ENCODE measurements around the gene GGTA1. TPM values are rescaled to one million over a fixed set of nuclear protein-coding genes. Genes with fewer than 3 reads are reported as not detected.
"Not testable (repeated sequence)": the region's sequence is repeated elsewhere in the genome, so short reads cannot be mapped to it uniquely, and the experiment has no call there.

GGTA1 gene
- total RNA-seq, 1 experiment from 2014 or later, result not detected

DNA sequence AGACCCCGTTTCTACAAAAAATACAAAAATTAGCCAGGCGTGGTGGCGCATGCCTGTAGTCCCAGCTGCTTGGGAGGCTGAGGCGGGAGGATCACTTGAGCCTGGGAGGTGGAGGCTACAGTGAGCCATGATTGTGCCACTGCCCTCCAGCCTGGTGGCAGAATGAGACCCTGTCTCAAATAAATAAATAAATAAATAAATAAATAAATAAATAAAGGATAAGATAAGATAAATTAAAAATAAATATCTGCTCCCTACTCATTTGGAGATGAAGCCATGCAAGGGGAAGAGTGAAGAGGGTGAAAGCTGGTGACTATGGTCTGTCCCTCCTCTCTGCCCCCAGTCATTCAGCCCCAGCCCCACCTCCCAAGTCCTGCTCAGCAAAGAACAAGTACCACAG, 41.2 kb downstream of the GGTA1 start:
- DNase-seq (ENCODE audit: low read depth), result not testable (repeated sequence)

DNA sequence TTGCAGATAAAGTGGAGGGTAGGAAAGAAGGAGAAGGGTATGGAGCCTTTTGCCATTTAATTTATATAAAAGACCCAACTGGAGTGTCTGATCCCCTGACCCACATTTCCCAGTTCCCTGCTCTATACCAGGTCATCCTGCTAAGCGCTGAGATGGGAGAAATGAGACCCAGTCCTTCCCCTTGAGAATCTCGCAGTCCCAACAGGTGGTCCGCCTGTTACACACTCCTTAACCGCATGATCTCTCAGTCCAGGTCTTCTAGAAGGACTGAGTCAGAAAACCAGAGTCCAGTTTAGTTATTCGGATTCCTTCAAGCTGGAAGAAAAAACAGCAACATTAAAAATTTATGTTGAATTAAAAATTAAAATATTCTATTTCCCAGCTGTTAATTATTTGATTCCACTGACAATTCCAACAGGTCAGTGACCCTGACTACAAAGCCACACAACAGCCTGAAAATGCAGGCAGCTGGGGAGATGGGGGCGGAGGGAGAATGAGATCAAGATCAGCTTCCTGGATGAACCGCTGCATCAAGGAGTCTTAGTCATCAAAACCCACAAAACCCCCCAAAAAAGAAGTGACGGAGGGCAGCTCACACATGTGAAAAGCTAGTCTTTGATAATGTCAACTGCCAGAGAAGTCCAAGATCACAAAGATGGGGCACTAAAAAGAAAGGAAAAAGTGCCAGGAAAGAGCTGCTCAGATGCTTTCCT, 44.0 kb downstream of the GGTA1 start:
- DNase-seq (ENCODE audit: low read depth), result no peak

DNA sequence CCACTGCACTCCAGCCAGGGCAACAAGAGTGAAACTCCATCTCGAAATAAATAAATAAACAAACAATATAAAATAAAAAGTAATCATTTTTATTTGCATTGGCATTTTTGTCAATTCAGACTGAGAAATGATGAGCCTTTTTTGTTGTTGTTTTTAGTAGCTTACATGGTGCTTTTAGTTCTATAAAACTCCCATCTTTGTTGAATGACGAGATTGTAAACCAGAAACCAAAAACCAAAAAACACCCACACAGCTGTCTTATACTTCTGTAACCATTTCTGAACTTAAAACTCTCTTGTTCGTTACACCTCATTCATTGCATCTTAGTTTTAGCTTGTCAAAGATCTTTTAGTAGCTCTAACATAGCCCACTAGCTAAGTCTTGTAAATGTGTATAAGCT, 44.7 kb downstream of the GGTA1 start:
- DNase-seq (ENCODE audit: low read depth), result no peak

DNA sequence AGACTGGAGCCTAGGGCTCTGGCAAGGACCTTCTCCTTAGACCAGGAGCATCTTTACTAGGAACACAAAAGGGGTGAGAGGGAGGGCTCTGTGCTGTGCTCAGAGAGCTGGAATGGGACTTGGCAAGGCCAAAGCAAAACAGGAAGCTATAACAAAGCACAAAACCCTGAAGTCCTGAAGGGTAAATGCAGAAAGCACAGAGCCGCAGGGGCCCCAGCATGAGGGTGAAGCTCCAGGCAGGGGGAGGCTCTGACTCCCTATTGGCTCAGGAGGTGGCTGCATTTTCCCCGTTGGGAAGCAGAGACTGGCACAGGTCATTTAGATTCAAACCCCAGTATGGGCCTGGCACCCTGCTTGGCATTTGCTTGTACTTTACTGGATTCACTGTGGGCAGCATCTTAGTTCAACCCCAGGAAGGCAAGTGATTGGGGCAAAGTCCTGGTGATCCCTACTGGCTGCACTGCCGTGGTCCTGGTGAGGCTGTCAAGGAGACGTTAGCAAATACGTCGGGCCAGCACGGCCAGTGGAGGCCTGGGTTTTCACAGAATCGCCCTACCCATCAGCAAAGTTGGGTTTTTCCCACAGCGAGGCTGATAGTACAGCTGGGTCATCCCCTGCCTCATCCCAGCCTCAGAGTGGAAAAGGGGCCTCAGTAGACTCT, 46.3 kb downstream of the GGTA1 start:
- no peak for DNase-seq (ENCODE audit: low read depth)

DNA sequence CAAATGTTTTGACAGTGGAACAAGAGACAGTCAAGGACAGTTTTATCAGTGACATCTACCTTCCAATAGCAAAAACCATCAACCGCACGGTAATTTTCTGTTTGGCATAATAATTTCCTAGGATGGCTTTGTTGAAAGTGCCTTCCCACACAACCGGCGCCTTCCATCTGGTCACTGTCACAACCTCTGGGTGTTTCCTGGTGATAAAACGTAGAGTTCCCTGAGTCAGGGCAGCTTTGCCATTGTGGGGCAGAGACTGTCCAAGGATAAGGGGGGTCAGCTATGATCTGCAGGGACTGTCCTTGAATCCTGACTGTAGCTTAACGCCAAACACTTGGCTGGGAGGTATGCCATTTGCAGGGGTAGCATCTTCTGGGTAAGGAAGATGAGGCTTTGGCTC, 47.6 kb downstream of the GGTA1 start:
- DNase-seq (ENCODE audit: low read depth), result no peak

DNA sequence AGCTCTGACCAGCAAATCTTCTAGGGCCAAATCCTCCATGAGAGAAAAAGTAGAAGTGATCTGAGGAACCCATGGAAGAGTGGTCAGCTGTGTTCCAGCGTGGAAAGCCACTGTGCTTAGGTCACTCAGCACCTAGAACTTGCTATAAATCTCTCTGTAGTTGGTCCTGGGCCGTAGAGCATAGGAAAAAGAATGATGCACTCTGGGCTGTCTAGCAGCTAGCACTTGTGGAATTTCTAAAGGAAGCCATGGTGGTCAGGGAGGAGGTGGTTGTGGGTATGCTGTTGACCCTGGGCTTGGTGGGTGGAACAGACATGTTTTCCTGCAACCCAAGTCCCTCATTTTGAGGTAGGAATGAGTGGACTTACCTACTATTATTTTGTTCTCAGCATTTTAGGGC, 48.1 kb downstream of the GGTA1 start:
- DNase-seq (ENCODE audit: low read depth), result no peak

DNA sequence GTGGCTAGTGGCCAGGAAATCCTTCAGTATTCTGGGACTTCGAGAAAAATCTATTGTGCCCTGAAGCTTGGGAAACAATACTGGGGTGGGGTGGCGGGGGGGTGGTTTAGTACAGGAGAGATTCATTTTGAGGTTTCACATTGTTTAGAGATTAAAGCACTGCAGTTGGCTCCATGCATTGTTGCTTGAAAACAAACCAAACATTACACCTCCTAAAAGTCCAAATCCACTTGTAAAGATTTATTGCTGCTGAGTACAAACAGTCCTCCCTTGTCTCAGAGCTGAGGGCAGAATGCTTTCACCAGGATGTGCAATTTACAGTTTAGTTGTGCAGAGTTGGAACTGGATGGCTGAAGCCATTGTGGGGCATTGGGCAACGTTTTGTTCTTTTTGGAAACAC, 49.4 kb downstream of the GGTA1 start:
- peak; percentile 24 for DNase-seq (ENCODE audit: low read depth)

DNA sequence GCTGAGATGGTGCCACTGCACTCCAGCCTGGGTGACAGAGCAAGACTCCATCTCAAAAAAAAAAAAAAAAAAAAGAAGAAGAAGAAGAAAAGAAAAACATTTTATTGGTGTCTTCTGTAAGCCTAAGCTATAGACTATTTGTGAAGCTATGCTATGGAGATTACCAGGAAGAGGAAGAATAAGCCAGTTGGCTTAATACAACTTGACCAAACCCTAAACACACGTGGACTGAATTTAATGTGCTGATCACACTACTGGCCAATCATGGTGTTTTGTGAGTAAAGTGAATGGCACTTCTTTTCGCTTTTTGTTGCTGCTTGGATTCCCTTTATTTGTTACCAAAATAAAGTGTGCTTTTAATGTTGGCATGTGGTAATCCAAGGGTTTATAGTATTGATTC, 49.9 kb downstream of the GGTA1 start:
- DNase-seq (ENCODE audit: low read depth), result no peak

DNA sequence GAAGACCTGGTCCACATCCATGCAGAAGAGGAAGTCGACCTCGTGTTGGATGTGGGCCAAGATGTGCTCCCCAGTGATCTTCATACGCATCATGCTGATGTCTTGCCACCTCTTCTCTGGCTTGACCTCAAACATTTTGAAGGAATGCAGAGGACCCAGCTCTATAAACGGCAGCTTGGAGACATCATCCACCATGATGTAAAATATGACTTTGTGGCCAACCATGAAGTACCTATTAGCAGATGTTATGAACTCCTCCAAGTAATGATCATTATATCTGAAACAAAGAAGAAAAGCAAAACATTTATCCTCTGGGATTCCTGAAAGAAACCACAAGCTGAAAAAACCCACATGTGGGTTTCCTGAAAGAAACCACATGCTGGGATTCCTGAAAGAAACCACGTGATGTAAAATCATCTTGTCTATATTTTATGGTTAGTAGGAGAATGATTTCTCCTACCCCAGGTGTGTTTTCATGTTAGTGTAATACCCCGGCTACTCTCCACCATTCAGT, 52.3 kb downstream of the GGTA1 start:
- DNase-seq (ENCODE audit: low read depth), result peak; percentile 73

DNA sequence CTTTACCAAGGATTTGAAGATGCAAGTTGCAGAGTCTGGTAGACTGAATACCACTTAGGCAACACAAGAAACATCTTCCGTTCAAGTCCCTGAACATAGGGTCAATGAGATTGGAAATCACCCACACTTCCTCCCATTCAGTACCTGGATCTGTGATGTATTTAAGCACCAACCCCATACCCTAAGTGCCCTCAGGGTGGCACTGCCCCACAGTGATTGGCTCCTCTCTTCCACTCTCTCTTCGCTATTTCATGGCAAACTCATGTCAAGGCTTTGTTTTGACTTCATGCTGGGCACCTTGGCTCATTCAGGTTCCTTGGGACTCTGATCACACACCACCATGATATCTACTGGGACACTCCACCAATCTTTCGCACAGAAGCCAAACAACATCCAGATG, 53.7 kb downstream of the GGTA1 start:
- DNase-seq (ENCODE audit: low read depth), result peak; percentile 13

DNA sequence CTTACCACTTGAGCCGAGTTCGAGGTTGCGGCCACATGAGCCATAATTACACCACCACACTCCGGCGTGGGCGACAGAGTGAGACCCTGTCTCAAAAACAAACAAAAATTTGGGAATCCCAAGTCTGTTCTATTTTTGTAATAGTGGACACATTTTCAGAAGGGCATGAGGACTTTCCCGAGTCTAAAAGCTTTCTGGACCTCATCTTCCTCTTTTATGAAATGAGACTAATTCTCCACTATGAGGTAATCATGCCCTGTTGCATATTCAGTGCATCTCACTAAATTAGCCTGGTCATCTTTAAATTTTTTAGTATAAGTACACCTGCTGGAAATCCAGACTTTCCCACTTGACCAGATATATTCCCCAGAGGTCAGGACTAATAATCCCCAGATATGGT, 55.7 kb downstream of the GGTA1 start:
- no peak for DNase-seq (ENCODE audit: low read depth)

DNA sequence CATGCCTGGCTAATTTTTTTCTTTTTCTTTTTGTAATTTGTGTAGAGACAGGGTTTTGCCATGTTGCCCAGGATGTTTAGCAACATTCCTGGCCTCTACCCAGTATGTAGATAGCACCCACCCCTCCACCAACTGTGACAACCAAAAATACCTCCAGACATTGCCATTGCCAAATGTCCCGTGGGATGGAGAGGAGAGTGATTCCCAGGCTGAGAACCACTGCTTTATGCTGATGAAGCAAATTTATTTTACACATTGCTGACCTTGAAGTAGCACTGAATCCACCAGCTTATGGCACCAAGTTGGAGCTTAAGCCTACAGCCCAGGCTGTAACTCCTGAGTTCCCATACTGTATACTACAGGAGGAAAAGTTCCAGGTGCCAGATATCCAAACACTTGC, 58.5 kb downstream of the GGTA1 start:
- DNase-seq (ENCODE audit: low read depth), result no peak

DNA sequence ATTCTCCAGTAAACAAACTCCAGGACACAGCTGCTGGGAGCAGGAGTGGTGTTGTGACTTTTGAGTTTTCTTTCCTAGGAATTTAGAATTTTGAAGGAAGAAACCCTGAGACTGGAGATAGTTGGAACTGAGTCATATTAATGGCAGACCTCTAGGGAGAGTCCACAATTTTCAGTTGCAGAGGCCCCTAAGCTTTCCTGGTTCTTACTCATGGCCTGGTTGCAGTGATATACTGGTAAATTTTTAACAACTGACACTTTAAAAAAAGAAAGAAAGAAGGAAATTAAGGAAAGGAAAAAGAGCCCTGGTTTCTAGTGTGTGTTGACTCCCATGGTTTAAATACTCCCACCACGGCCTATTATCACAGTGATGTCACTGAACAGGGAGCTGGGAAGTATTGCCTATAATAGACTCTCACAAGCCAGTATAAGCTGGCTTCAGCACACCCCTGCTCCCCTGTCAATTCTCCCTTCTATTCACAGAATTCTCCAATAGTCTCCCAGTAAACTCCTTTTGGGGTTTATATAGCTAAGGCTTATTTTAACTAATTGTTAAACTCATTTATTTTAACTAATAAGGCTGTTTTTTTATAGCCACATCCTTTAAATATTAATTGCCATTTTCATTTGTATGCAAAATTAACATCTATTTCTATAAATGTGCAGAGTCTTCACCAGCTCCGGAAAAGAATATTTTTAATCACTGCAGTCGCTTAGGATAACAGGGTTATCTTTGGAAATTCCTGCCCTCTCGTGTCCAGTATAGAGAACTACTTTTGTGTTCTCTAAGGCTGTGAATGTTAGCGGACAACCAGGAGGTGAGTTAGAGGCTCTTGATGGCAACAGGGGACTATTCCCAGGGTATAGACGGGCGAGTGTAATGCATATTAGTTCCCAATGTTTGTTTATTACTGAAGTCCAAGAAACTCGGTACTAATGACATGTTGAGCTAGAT, 59.7 kb downstream of the GGTA1 start:
- peak; percentile 50 for DNase-seq (ENCODE audit: low read depth)

DNA sequence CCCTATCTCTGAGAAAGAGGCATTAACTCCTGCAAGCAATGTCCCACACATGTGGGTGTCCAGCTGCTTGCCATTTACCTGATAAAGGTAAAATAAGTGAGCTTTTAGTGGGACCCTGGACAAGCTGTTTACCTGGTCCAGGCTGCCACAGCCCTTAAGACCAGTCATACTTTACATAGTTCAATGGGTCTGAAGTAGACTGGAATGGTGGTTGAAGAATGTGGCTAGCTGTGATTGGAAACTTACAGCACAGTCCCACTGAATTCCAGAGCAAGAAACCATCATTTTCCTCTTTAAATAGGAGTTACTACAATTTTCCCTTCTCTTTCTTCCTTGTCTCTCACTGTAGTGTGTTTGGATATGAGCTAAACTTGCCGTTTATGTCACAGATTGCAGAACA, 60.6 kb downstream of the GGTA1 start:
- DNase-seq (ENCODE audit: low read depth), result no peak

DNA sequence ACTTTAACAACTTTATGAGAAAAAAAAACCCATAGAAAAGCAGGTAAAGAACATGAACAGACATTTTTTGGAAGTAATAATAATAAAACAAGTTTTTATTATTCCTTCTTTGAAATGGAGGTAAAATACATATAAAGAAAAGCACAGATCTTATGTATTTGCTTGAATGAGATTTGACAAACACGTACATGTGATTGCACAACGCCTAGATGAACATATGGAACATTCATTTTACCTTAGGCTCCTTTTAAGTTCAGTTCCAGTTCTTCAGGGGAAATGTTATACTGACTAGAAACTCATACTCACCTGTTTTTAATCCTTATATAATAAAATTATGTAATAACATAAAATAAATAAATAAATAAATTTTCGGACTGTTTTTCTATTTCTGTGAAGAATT, 61.8 kb downstream of the GGTA1 start:
- DNase-seq (ENCODE audit: low read depth), result no peak

DNA sequence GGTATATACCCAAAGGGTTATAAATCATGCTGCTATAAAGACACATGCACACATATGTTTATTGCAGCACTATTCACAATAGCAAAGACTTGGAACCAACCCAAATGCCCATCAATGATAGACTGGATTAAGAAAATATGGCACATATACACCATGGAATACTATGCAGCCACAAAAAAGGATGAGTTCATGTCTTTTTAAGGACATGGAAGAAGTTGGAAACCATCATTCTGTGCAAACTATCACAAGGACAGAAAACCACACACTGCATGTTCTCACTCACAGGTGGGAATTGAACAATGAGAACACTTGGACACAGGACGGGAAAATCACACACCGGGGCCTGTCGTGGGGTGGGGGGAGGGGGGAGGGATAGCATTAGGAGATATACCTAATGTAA, 62.6 kb downstream of the GGTA1 start:
- not testable (repeated sequence) for DNase-seq (ENCODE audit: low read depth)

DNA sequence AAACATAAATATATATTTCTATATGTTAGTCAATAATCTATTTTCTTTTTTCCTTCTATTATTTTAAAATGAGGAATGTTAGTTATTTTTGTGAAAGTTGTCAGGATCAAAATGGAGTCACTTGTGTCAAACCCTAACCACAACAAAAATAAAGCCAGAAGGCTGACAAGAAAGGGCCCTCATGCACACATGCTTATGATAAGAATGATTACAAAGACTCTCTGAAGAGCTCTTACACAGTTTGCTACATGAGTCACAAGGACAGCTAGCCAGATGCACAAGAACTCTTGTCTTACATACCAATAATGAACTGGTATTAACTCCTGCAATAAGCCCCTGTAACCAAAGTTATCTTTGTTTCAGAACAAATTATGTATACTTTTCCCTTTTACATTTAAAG, 64.7 kb downstream of the GGTA1 start:
- DNase-seq (ENCODE audit: low read depth), result no peak

DNA sequence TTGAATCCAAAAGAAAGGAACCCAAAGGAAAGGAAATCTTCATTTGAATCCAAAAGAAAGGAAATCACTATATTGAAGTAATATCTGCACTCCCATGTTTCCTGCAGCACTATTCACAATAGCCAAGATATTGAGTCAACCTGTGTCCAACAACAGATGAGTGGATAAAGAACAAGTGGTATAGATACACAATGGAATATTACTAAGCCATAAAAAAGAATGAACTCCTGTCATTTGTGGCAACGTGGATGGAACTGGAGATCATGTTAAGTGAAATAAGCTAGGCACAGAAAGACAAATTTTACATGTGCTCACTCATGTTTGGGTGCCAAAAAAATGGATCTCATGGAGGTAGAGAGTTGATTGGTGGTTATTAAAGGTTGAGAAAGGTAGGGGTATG, 71.7 kb downstream of the GGTA1 start:
- DNase-seq (ENCODE audit: low read depth), result no peak

DNA sequence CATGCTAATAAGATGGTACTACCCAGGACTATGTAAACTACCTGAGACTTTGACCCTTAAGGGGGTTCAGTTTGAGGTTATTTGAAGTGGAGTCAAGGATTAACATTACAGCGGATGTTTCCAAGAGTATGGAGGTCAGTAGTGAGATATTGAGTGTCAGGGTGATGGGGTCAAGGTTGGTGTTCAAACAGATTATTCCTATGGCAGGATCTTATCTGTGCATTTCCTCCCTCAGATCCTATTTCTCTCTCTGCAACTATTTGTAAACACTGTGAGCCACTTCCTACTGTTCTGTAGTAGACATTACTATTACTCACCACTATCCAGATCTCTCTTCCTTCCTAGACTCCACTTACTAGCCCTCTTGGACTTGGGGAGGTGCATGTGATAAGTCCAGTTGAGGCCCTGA, 75.6 kb downstream of the GGTA1 start:
- DNase-seq (ENCODE audit: low read depth), result no peak

DNA sequence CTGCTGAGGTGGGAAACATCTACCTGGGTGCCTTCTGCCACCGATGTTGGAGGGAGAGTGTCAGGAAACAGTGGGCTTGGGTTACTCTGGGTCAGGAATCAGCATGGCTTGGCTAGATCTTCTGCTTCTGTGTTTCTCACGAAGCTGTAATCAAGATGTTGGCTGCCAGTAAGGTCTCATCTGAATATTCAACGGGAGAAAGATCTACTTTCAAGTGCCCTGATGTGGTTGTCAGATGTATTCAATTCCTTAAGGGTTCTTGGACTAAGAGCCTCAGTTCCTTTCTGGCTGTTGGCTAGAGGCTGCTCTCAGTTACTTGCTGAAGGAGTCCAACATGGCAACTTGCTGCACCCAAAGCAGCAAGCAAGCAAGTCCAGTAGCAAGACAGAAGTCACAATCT, 87.7 kb downstream of the GGTA1 start:
- no peak for DNase-seq (ENCODE audit: low read depth)

DNA sequence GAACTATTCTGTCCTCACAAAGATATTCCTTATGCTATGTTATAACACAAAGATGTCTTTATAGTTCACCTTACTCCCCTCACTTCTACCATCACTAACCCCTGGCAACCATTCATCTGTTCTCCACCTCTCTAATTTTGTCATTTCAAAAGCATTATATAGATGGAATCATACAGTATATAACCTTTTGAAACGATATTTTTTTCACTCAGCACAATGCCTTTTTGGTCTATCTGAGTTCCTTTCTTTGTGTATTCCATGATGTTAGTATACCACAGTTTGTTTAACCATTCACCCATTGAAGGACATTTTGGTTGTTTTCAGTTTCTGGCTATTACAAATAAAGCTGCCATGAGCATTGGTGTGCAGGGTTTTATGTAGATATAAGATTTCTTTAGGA, 93.7 kb downstream of the GGTA1 start:
- no peak for DNase-seq (ENCODE audit: low read depth)
